A549 (cell line): ENCODE results near the gene PDCD6IP. TPM values are rescaled to one million over a fixed set of nuclear protein-coding genes. Genes with fewer than 3 reads are reported as not detected.

Source experiments
- ATAC-seq, 2 experiments: fragments of 200-7000 bp in 1 of 2; fragments of >200 bp in 1 of 2; cut with Nextera tagmentation in 1 of 2; cut with Tn5 transposase in 1 of 2; 3 replicates each; pipeline versions ENCODE4 v1.8.0 to v1.9.1; 2018 to 2020; ENCODE audit warnings: mild to moderate bottlenecking in 1 of 2, moderate library complexity in 1 of 2
- CTCF ChIA-PET: fragments of 300-600 bp; sonication (Branson Sonifier 250); formaldehyde crosslinking; extraction: SDS; loops from one replicate; lab custom pipeline; 2021; ENCODE audit warnings: antibody characterized with exemption, inconsistent platforms; lab: Yijun Ruan, JAX
- POLR2A ChIA-PET: fragments of 350-600 bp; formaldehyde crosslinking; extraction: SDS; loops from one replicate; lab custom pipeline; 2021; ENCODE audit warnings: antibody characterized with exemption, inconsistent platforms; lab: Yijun Ruan, JAX
- DNase-seq, 2 experiments: peaks; one replicate each; pipeline versions ENCODE4 v3.0.0 to v3.0.0-alpha.2; 2011 to 2016; ENCODE audit warnings: low read depth in 1 of 2, low spot score in 1 of 2
- FAIRE-seq: peaks from 2 replicates; lab custom pipeline; 2011; peaks lifted over from hg19 to GRCh38; lab: Jason Lieb, UNC
- H3K27ac ChIP-seq, 2 experiments: fragments of >200 bp; sonication (Bioruptor Twin); formaldehyde crosslinking; 3 replicates each; pipeline ENCODE4 v1.5.1; 2016 to 2017
- H3K4me1 ChIP-seq: fragments of >200 bp; sonication (Bioruptor Twin); formaldehyde crosslinking; 3 replicates; pipeline ENCODE4 v1.6.1; 2016
- H3K4me2 ChIP-seq: fragments of >200 bp; sonication (Bioruptor Twin); formaldehyde crosslinking; 3 replicates; pipeline ENCODE4 v1.6.1; 2016
- H3K4me3 ChIP-seq: fragments of >200 bp; sonication (Bioruptor Twin); formaldehyde crosslinking; 3 replicates; pipeline ENCODE4 v1.5.1; 2016
- H3K9me3 ChIP-seq: fragments of >200 bp; sonication (Bioruptor Twin); formaldehyde crosslinking; 3 replicates; pipeline ENCODE4 v1.6.1; 2016
- ATOH8 ChIP-seq: fragments of 250-450 bp; sonication (Bioruptor Pico); IDR thresholded peaks from 2 replicates; pipeline ENCODE4 v1.5.0; 2020; ENCODE audit warnings: low read depth, mild to moderate bottlenecking, moderate library complexity
- BCL3 ChIP-seq: fragments of >200 bp; sonication (Bioruptor Twin); formaldehyde crosslinking; IDR thresholded peaks from 3 replicates; pipeline ENCODE4 v1.6.1; 2016
- BHLHE40 ChIP-seq: IDR thresholded peaks from 2 replicates; pipeline ENCODE4 v1.6.1; 2012; ENCODE audit warnings: low read depth, low read length, inconsistent platforms
- CBX8 ChIP-seq: fragments of 200-600 bp; sonication (generic); IDR thresholded peaks from 2 replicates; pipeline ENCODE4 v1.6.1; 2016
- CEBPB ChIP-seq, 2 experiments: fragments of >200 bp in 1 of 2; sonication (Bioruptor Twin) in 1 of 2; formaldehyde crosslinking in 1 of 2; IDR thresholded peaks; 2 replicates each; pipeline ENCODE4 v1.6.1; 2012 to 2016
- CTCF ChIP-seq: fragments of >200 bp; sonication (Bioruptor Twin); formaldehyde crosslinking; IDR thresholded peaks from 3 replicates; pipeline ENCODE4 v1.5.1; 2016
- E2F6 ChIP-seq: IDR thresholded peaks from 2 replicates; pipeline ENCODE4 v1.6.1; 2012; ENCODE audit warnings: low read depth, borderline replicate concordance
- EHF ChIP-seq: fragments of 250-450 bp; sonication (Bioruptor Pico); IDR thresholded peaks from 2 replicates; pipeline ENCODE4 v1.5.0; 2020; ENCODE audit warnings: mild to moderate bottlenecking
- EP300 ChIP-seq, 2 experiments: fragments of >200 bp; sonication (Bioruptor Twin); formaldehyde crosslinking; IDR thresholded peaks; 2 replicates in 1 of 2; 3 replicates in 1 of 2; pipeline ENCODE4 v1.6.1; 2016 to 2017
- FOSB ChIP-seq: fragments of 250-450 bp; sonication (Bioruptor Pico); IDR thresholded peaks from 2 replicates; pipeline ENCODE4 v1.5.0; 2020; ENCODE audit warnings: mild to moderate bottlenecking, moderate library complexity
- FOSL2 ChIP-seq, 2 experiments: fragments of 450-650 bp in 1 of 2; fragments of >200 bp in 1 of 2; sonication (Bioruptor Twin) in 1 of 2; formaldehyde crosslinking; IDR thresholded peaks; 2 replicates each; pipeline versions ENCODE4 v1.5.0 to v1.6.1; 2016 to 2020; ENCODE audit warnings: mild to moderate bottlenecking in 1 of 2, moderate library complexity in 1 of 2
- FOXS1 ChIP-seq: fragments of 250-450 bp; sonication (Bioruptor Pico); IDR thresholded peaks from 2 replicates; pipeline ENCODE4 v1.5.0; 2020; ENCODE audit warnings: mild to moderate bottlenecking, moderate library complexity
- GATA3 ChIP-seq: IDR thresholded peaks from 2 replicates; pipeline ENCODE4 v1.6.1; 2012; ENCODE audit warnings: borderline replicate concordance
- HDAC2 ChIP-seq: fragments of 200-600 bp; sonication (generic); IDR thresholded peaks from 2 replicates; pipeline ENCODE4 v1.6.1; 2016
- HEYL ChIP-seq: fragments of 250-450 bp; sonication (Bioruptor Pico); IDR thresholded peaks from 2 replicates; pipeline ENCODE4 v1.8.0; 2021; ENCODE audit warnings: mild to moderate bottlenecking, moderate library complexity
- HMGXB4 ChIP-seq: fragments of 250-450 bp; sonication (Bioruptor Pico); IDR thresholded peaks from 2 replicates; pipeline ENCODE4 v1.5.0; 2021; ENCODE audit warnings: mild to moderate bottlenecking, moderate library complexity, borderline replicate concordance
- HOXA7 ChIP-seq: fragments of 250-450 bp; sonication (Bioruptor Pico); IDR thresholded peaks from 2 replicates; pipeline ENCODE4 v1.5.0; 2020; ENCODE audit warnings: mild to moderate bottlenecking, moderate library complexity
- HOXB13 ChIP-seq: fragments of 250-450 bp; sonication (Bioruptor Pico); IDR thresholded peaks from 2 replicates; pipeline ENCODE4 v1.5.0; 2020; ENCODE audit warnings: low read depth, mild to moderate bottlenecking, moderate library complexity
- KDM1A ChIP-seq: fragments of 200-600 bp; sonication (generic); IDR thresholded peaks from 2 replicates; pipeline ENCODE4 v1.6.1; 2016; ENCODE audit warnings: low read depth, mild to moderate bottlenecking
- KDM5A ChIP-seq: fragments of 200-600 bp; sonication (generic); IDR thresholded peaks from 2 replicates; pipeline ENCODE4 v1.6.1; 2016; ENCODE audit warnings: antibody characterized with exemption, mild to moderate bottlenecking
- MAZ ChIP-seq: fragments of 150-350 bp; IDR thresholded peaks from 2 replicates; pipeline ENCODE4 v1.6.1; 2014; ENCODE audit warnings: antibody characterized with exemption, low read depth, low read length, borderline replicate concordance
- MYC ChIP-seq: IDR thresholded peaks from 2 replicates; pipeline ENCODE4 v1.6.1; 2012; ENCODE audit warnings: mild to moderate bottlenecking, inconsistent platforms, low read length, improper control_type of control experiment, borderline replicate concordance
- PHF8 ChIP-seq: fragments of 200-600 bp; sonication (generic); IDR thresholded peaks from 2 replicates; pipeline ENCODE4 v1.6.1; 2016; ENCODE audit warnings: low read depth, mild to moderate bottlenecking, antibody characterized with exemption, moderate library complexity, borderline replicate concordance
- POLR2A ChIP-seq: IDR thresholded peaks from 2 replicates; pipeline ENCODE4 v1.6.1; 2012; ENCODE audit warnings: mild to moderate bottlenecking, low read length
- POLR2AphosphoS2 ChIP-seq: conservative IDR thresholded peaks from 2 replicates; pipeline ENCODE4 v1.6.1; 2012; ENCODE audit warnings: low read length, improper control_type of control experiment, inconsistent platforms
- RARB ChIP-seq: fragments of 250-450 bp; sonication (Bioruptor Pico); IDR thresholded peaks from 2 replicates; pipeline ENCODE4 v1.8.0; 2021; ENCODE audit warnings: mild to moderate bottlenecking, moderate library complexity
- RFX5 ChIP-seq: fragments of 450-650 bp; IDR thresholded peaks from 2 replicates; pipeline ENCODE4 v1.7.1; 2014; ENCODE audit warnings: antibody characterized with exemption, mild to moderate bottlenecking, moderate library complexity
- RNF2 ChIP-seq: fragments of 200-600 bp; sonication (generic); IDR thresholded peaks from 2 replicates; pipeline ENCODE4 v1.6.1; 2016; ENCODE audit warnings: low read depth, mild to moderate bottlenecking, antibody characterized with exemption, moderate library complexity, borderline replicate concordance
- TP53 ChIP-seq: fragments of 250-450 bp; sonication (Bioruptor Pico); IDR thresholded peaks from 2 replicates; pipeline ENCODE4 v1.5.0; 2021; ENCODE audit warnings: mild to moderate bottlenecking, moderate library complexity
- USF2 ChIP-seq: fragments of 450-650 bp; IDR thresholded peaks from 2 replicates; pipeline ENCODE4 v1.6.1; 2014; ENCODE audit warnings: antibody characterized with exemption
- ZC3H11A ChIP-seq: fragments of 450-650 bp; IDR thresholded peaks from 2 replicates; pipeline ENCODE4 v1.6.1; 2014; ENCODE audit warnings: antibody characterized with exemption, mild to moderate bottlenecking
- ZFP36 ChIP-seq: fragments of 450-650 bp; IDR thresholded peaks from 2 replicates; pipeline ENCODE4 v1.6.1; 2014; ENCODE audit warnings: borderline replicate concordance; ENCODE audit not compliant: partially characterized antibody
- WGBS: methylation state at CpG from one replicate; pipeline ENCODE4 v1.1.6; 2017; ENCODE audit errors: missing lambda C conversion rate; 5-methylcytosine and 5-hydroxymethylcytosine counted together
- polyA minus RNA-seq: library from RNA; depleted of rRNA, polyadenylated mRNA; stranded (reverse); fragments of >200 nt; gene quantifications from 2 replicates; pipeline ENCODE4 v1.2.3, GENCODE V29; 2011; rRNA and poly(A)+ RNA removed
- polyA plus RNA-seq, 4 experiments: library from polyadenylated mRNA; depleted of rRNA in 3 of 4; stranded (reverse); fragments of >200 nt; fragmentation: RNase III in 1 of 4; extraction: RNeasy Plus Mini Kit Qiagen cat#74134 plus additional on column Dnase treatment in 1 of 4; gene quantifications; 2 replicates in 3 of 4; 3 replicates in 1 of 4; pipeline ENCODE4 v1.2.3, GENCODE V29; 2011 to 2017

The PDCD6IP gene
- 180 and 221 TPM in 2 replicates for polyA plus RNA-seq (2011; rRNA removed)
- 58.3 and 126 TPM in 2 replicates for polyA plus RNA-seq (2012; cell fraction: cytosol; rRNA removed)
- polyA plus RNA-seq (2012; cell fraction: nucleus; rRNA removed): 150 and 259 TPM in 2 replicates
- 136 to 149 TPM (median 145 TPM) in 3 replicates for polyA plus RNA-seq (2017; fragmentation: RNase III; extraction: RNeasy Plus Mini Kit Qiagen cat#74134 plus additional on column Dnase treatment)
- polyA minus RNA-seq: 98.9 and 126 TPM in 2 replicates

GRCh38 chr3:33798418-33799201, at the start of gene PDCD6IP:
PDCD6IP (plus strand) TSS chr3:33798630; CDS start chr3:33798729, 99 bp downstream.
- peaks cover 25% of the 10 kb centered on the region; the same call in 2 of the 3 replicates for H3K4me1 ChIP-seq
- CTCF ChIA-PET: interaction anchor here (1.1 to 4.7 kb wide), 4 partner anchors 11 to 667 kb away, joined by 4 to 20 read pairs (median 4); no protein-coding TSS in a partner anchor
- peak within 1 kb of the TSS; percentile 89 for H3K4me2 ChIP-seq
- H3K4me3 ChIP-seq: peak within 1 kb of the TSS; percentile 88
- H3K9me3 ChIP-seq: no peaks in the 10 kb centered on the region
- peak within 1 kb of the TSS; percentile 97 for H3K27ac ChIP-seq
- no peak for FAIRE-seq
- POLR2A ChIA-PET: interaction anchor here (0.7 to 2.1 kb wide), 16 partner anchors 9 to 1831 kb away, joined by 3 to 15 read pairs (median 4); partner anchors contain the start of genes CRTAP and UBP1
- peak; percentile 96 to 98 for ATAC-seq
- 3% methylated on average over 37 of the region's 69 CpGs for WGBS
- peak; percentile 95 for DNase-seq
- TF ChIP-seq ZC3H11A (no peak), RNF2 (no peak), MAZ (no peak), HOXA7 (no peak), ATOH8 (CRISPR knock-in tag) (no peak), RARB (CRISPR knock-in tag) (no peak), HDAC2 (no peak), BHLHE40 (peak; percentile 80), KDM5A (peak; percentile 65), POLR2A (peak; percentile 87), BCL3 (peak; percentile 95; the same call in 2 of the 3 replicates), KDM1A (no peak), CTCF (no peak), ZFP36 (no peak), CBX8 (no peak), USF2 (peak; percentile 96), POLR2AphosphoS2 (no peak; the same call in 1 of the 2 replicates), RFX5 (no peak), FOSL2 (IDR thresholded peaks at IDR 0.05) (no peak), FOSL2 (CRISPR knock-in tag; IDR thresholded peaks at IDR 0.05) (peak; percentile 51; the same call in 1 of the 2 replicates), FOXS1 (CRISPR knock-in tag) (no peak), CEBPB (IDR thresholded peaks at IDR 0.05) (no peak), MYC (no peak; the same call in 1 of the 2 replicates), TP53 (CRISPR knock-in tag) (0 out of 2 replicates have a peak, but pooled peaks have one; percentile 17), HMGXB4 (CRISPR knock-in tag) (no peak), EP300 (IDR thresholded peaks at IDR 0.05) (no peak), GATA3 (no peak; the same call in 1 of the 2 replicates), FOSB (CRISPR knock-in tag) (no peak), HOXB13 (no peak), HEYL (CRISPR knock-in tag) (no peak), EHF (CRISPR knock-in tag) (no peak), PHF8 (peak; percentile 98), E2F6 (peak; percentile 9; the same call in 1 of the 2 replicates)
